Effector memory CD8-positive, alpha-beta T cell (primary cell): ENCODE measurements around the gene XKR3.
A peak's percentile ranks its signal among the peaks of the same experiment; 100 is the strongest.
"Not testable (repeated sequence)": the region's sequence is repeated elsewhere in the genome, so short reads cannot be mapped to it uniquely, and the experiment has no call there.

Experiments used
- ATAC-seq: fragments of 150-1000 bp; cut with Tn5 transposase; replicated peaks from 2 replicates; pipeline ENCODE4 v1.10.0; 2021; ENCODE audit warnings: mild to moderate bottlenecking, moderate library complexity
- DNase-seq, 3 experiments: peaks; one replicate each; pipeline ENCODE4 v3.0.0; 2021
- H3K27ac Mint-ChIP-seq, 2 donors: one replicate each; pipeline ENCODE4 v1.8.0; 2022; ENCODE audit warnings: mild to moderate bottlenecking in 2 of 2, mixed read lengths in 2 of 2, moderate library complexity in 2 of 2
- H3K27me3 Mint-ChIP-seq, 2 donors: one replicate each; pipeline ENCODE4 v1.8.0; 2022; ENCODE audit warnings: mixed read lengths in 2 of 2
- H3K36me3 Mint-ChIP-seq: one replicate; pipeline ENCODE4 v1.8.0; 2022; ENCODE audit warnings: mild to moderate bottlenecking, moderate library complexity, mixed read lengths; ENCODE audit not compliant: insufficient read depth
- H3K4me1 Mint-ChIP-seq, 2 donors: one replicate each; pipeline ENCODE4 v1.8.0; 2022; ENCODE audit warnings: low read depth in 2 of 2, mixed read lengths in 2 of 2
- H3K4me3 Mint-ChIP-seq, 2 donors: one replicate each; pipeline ENCODE4 v1.8.0; 2022; ENCODE audit warnings: mild to moderate bottlenecking in 2 of 2, mixed read lengths in 2 of 2, moderate library complexity in 2 of 2
- H3K9me3 Mint-ChIP-seq, 2 donors: one replicate each; pipeline ENCODE4 v1.8.0; 2022; ENCODE audit warnings: mixed read lengths in 2 of 2
- total RNA-seq, 9 experiments: gene quantifications; one replicate each; lab custom pipeline; 2026; lab: John Stamatoyannopoulos, UW

Gene XKR3
- total RNA-seq = 0 to 0.06 (median 0) reads per million in 9 experiments

- H3K36me3 Mint-ChIP-seq = no peaks in the 10 kb centered on the region
- no peaks in the 10 kb centered on the region for H3K9me3 Mint-ChIP-seq
- peak within 1 kb of the TSS; percentile 0 to 5 for H3K4me3 Mint-ChIP-seq
- no peak for DNase-seq
- peak within 1 kb of the TSS in 1 of 2 donors; percentile 30 for H3K27ac Mint-ChIP-seq
- H3K27me3 Mint-ChIP-seq = peaks cover 0 to 12% of the 10 kb centered on the region in 2 donors
- H3K4me1 Mint-ChIP-seq = peaks cover 8 to 19% of the 10 kb centered on the region in 2 donors
- ATAC-seq = no peak
Observed at GRCh38 chr22:16824716-16825687, at the start of gene XKR3. TSS of gene XKR3 (minus strand) at chr22:16825411. CDS start at chr22:16808073, 17,338 bp downstream.

GRCh38 chr22:16869640-16870039, 44.4 kb upstream of the XKR3 start:
- not testable (repeated sequence) for H3K27ac Mint-ChIP-seq, ATAC-seq, H3K36me3 Mint-ChIP-seq, DNase-seq, H3K4me3 Mint-ChIP-seq, H3K4me1 Mint-ChIP-seq, H3K9me3 Mint-ChIP-seq, H3K27me3 Mint-ChIP-seq

GRCh38 chr22:16866167-16866566, 41.0 kb upstream of the XKR3 start:
- H3K4me1 Mint-ChIP-seq = no peaks in the 10 kb centered on the region
- H3K27me3 Mint-ChIP-seq = peaks cover 6 to 11% of the 10 kb centered on the region in 2 donors
- H3K9me3 Mint-ChIP-seq = peaks cover 0 to 2% of the 10 kb centered on the region in 2 donors
- no peaks in the 10 kb centered on the region for H3K36me3 Mint-ChIP-seq
- no peak overlapping the region for H3K4me3 Mint-ChIP-seq
- ATAC-seq (no peak), DNase-seq (no peak)
- H3K27ac Mint-ChIP-seq = no peak overlapping the region

DNA sequence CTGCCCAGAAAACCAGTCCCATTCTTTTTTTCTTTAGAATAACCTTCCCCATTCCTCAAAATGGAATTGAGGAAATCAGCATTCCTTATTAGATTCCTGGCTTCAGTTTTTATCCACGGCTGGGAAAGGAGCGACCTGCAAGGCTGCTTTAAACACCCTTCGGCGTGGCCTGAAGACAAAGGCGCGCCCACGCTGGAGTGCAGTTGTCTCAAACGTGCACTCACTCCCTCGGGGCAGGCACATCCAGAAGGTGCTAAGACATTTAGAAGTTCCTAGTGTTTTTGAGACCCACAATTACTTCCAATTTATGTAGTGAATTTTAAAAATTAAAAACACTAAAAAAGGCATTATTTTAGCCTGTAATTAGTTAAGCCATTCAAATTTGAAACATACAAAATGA, 31.6 kb upstream of the XKR3 start:
- peaks cover 11 to 28% of the 10 kb centered on the region in 2 donors for H3K27me3 Mint-ChIP-seq
- not testable (repeated sequence) for H3K9me3 Mint-ChIP-seq, H3K4me3 Mint-ChIP-seq, H3K27ac Mint-ChIP-seq, DNase-seq, H3K36me3 Mint-ChIP-seq, H3K4me1 Mint-ChIP-seq, ATAC-seq

- ATAC-seq (no peak), DNase-seq (no peak)
- Mint-ChIP-seq H3K9me3 (no peaks in the 10 kb centered on the region), H3K27me3 (peaks cover 6 to 10% of the 10 kb centered on the region in 2 donors), H3K4me3 (no peak overlapping the region), H3K36me3 (no peaks in the 10 kb centered on the region), H3K4me1 (no peaks in the 10 kb centered on the region), H3K27ac (no peak overlapping the region)
Observed at GRCh38 chr22:16854631-16855030, 29.4 kb upstream of the XKR3 start.

DNA sequence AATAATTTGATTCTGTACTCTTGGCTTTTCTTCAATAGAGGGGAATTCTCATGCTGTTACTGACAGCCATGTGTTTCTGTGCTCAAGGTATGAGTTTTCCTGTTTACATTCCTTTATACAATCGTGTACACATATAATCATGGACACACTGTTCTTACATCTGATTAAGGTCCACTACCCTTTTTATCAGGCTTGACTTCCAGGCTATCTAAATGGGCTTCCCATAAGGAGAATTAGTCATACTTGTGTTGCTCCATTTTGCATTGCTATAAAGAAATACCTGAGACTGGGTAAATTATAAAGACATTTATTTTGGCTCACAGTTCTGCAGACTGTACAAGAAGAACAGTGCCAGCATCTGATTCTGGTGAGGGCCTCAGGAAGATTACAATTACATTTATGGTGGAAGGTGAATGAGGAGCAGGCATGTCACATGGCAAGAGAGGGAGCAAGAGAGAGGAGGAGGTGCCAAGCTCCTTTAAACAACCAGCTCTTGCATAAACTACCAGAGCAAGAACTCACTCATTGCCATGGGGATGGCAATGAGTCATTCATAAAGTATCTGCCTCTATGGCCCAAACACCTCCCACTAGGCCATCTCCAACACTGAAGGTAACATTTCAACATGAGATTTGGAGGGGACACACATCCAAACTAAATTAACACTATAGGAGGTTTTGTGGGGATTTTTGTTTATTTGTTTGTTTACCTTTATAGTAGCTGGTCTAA, 26.2 kb upstream of the XKR3 start:
- not testable (repeated sequence) for H3K36me3 Mint-ChIP-seq, H3K4me1 Mint-ChIP-seq, DNase-seq, ATAC-seq, H3K27me3 Mint-ChIP-seq, H3K9me3 Mint-ChIP-seq, H3K4me3 Mint-ChIP-seq, H3K27ac Mint-ChIP-seq

GRCh38 chr22:16847271-16847670, 22.1 kb upstream of the XKR3 start:
- Mint-ChIP-seq H3K4me3 (no peak overlapping the region), H3K27me3 (no peaks in the 10 kb centered on the region)

DNA sequence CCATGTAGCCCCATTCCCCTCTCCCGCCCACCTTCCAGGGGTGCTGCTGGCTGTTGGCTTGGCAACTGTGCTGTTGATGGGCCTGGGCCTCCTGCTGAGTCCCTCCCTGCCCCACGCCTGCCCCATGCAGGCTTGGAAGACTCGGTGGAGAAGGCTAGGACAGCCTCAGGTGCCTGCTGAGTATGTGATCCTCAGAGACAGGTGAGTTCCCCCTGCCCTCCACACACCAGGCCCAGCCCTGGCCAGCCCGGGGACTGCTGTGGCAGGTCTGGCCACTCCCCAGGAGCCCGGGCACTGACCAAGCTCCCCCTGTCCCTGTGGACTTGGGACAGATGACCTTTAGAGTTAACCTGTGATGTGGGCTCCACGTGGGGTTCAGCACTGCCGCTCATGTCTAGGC, 20.7 kb upstream of the XKR3 start:
- Mint-ChIP-seq H3K27me3 (no peaks in the 10 kb centered on the region), H3K27ac (no peak overlapping the region), H3K9me3 (peaks cover 5 to 7% of the 10 kb centered on the region in 2 donors), H3K4me3 (no peak overlapping the region), H3K36me3 (peaks cover 2% of the 10 kb centered on the region), H3K4me1 (no peaks in the 10 kb centered on the region)
- ATAC-seq = no peak
- DNase-seq = no peak

More at GRCh38 chr22:16847271-16847670, 22.1 kb upstream of the XKR3 start:
- Mint-ChIP-seq H3K36me3 (peaks cover 2% of the 10 kb centered on the region), H3K4me1 (no peaks in the 10 kb centered on the region), H3K27ac (no peak overlapping the region), H3K9me3 (peaks cover 5 to 7% of the 10 kb centered on the region in 2 donors)
- ATAC-seq (no peak), DNase-seq (no peak)

DNA sequence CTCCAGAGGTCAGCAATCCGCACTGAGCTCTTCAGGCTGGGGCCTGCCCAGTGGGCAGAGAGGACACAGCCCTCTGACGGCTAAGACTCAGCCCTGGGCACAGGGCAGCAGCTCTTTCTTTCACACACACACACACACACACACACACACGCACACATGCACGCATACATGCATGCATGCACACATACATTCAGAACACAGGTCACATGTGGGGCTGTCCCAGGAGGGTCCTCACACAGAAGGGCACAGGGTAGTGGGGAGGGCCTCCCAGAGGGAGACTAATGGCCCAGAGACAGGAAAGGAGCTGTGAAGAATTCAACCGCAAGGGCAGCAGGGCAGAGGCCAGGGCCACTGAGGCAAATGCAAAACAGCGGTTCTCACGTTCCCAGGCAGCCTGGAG, 20.3 kb upstream of the XKR3 start:
- ATAC-seq = no peak
- Mint-ChIP-seq H3K27me3 (no peaks in the 10 kb centered on the region), H3K9me3 (peaks cover 5 to 7% of the 10 kb centered on the region in 2 donors), H3K27ac (no peak overlapping the region), H3K36me3 (peaks cover 2% of the 10 kb centered on the region), H3K4me1 (no peaks in the 10 kb centered on the region), H3K4me3 (no peak overlapping the region)
- no peak for DNase-seq

DNA sequence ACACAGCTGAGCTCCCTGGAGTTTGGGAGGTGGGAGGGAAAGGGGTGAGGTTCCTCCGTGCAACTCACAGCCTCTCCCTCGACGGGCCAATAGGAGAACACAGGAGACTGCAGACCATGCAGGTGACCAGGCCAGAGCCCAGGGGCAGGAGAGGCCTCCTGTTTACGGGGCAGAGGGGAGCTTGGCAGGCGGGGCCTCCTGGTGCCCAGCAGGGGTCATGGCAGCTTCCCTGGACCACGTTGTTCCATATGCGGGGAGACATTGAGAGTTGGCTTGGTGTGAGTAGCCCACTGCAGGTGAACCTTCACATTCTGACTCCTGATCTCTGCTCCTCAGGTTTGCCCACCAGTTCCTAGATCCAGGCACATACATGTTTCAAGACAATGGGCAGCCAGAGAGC, 19.3 kb upstream of the XKR3 start:
- no peak overlapping the region for H3K27ac Mint-ChIP-seq
- H3K4me1 Mint-ChIP-seq = no peaks in the 10 kb centered on the region
- no peak for DNase-seq
- H3K36me3 Mint-ChIP-seq = peaks cover 2% of the 10 kb centered on the region
- ATAC-seq = no peak
- H3K27me3 Mint-ChIP-seq = no peaks in the 10 kb centered on the region
- peaks cover 5 to 7% of the 10 kb centered on the region in 2 donors for H3K9me3 Mint-ChIP-seq
- no peak overlapping the region for H3K4me3 Mint-ChIP-seq

GRCh38 chr22:16838073-16838472, 12.9 kb upstream of the XKR3 start:
- DNase-seq (no peak), ATAC-seq (no peak)
- Mint-ChIP-seq H3K4me1 (no peaks in the 10 kb centered on the region), H3K27me3 (peaks cover 7 to 16% of the 10 kb centered on the region in 2 donors), H3K4me3 (no peak overlapping the region), H3K27ac (no peak overlapping the region), H3K36me3 (peaks cover 1% of the 10 kb centered on the region), H3K9me3 (no peaks in the 10 kb centered on the region)

GRCh38 chr22:16834971-16835370, 9.8 kb upstream of the XKR3 start:
- DNase-seq (no peak), ATAC-seq (no peak)
- Mint-ChIP-seq H3K9me3 (no peaks in the 10 kb centered on the region), H3K36me3 (no peaks in the 10 kb centered on the region), H3K27me3 (peaks cover 16 to 23% of the 10 kb centered on the region in 2 donors), H3K4me3 (no peak overlapping the region), H3K27ac (no peak overlapping the region), H3K4me1 (no peaks in the 10 kb centered on the region)

- Mint-ChIP-seq H3K4me1 (no peaks in the 10 kb centered on the region), H3K27me3 (peaks cover 16 to 23% of the 10 kb centered on the region in 2 donors), H3K27ac (no peak overlapping the region), H3K4me3 (no peak overlapping the region), H3K36me3 (no peaks in the 10 kb centered on the region), H3K9me3 (no peaks in the 10 kb centered on the region)
- DNase-seq (no peak), ATAC-seq (no peak)
Observed at GRCh38 chr22:16831257-16831656, 6.0 kb upstream of the XKR3 start.
